ENCODE measurements around the gene ERCC6L2.

ERCC6L2 gene

GRCh38 chr9:95993337-95993736 lies 117.8 kb downstream of the ERCC6L2 start:
- no peak overlapping the region for H3K4me3 ChIP-seq (ENCODE audit: low read depth, low read length)
- no peak for DNase-seq (ENCODE audit: low read depth)
- TF ChIP-seq, protein P1, sequence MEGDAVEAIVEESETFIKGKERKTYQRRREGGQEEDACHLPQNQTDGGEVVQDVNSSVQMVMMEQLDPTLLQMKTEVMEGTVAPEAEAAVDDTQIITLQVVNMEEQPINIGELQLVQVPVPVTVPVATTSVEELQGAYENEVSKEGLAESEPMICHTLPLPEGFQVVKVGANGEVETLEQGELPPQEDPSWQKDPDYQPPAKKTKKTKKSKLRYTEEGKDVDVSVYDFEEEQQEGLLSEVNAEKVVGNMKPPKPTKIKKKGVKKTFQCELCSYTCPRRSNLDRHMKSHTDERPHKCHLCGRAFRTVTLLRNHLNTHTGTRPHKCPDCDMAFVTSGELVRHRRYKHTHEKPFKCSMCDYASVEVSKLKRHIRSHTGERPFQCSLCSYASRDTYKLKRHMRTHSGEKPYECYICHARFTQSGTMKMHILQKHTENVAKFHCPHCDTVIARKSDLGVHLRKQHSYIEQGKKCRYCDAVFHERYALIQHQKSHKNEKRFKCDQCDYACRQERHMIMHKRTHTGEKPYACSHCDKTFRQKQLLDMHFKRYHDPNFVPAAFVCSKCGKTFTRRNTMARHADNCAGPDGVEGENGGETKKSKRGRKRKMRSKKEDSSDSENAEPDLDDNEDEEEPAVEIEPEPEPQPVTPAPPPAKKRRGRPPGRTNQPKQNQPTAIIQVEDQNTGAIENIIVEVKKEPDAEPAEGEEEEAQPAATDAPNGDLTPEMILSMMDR (conservative IDR thresholded peaks at IDR 0.05; ENCODE audit: low read depth, low read length): no peak

- TF ChIP-seq, protein P1 (conservative IDR thresholded peaks at IDR 0.05; ENCODE audit: low read depth, low read length): no peak
- DNase-seq (ENCODE audit: low read depth): no peak
- H3K4me3 ChIP-seq (ENCODE audit: low read depth, low read length): no peak overlapping the region
Measured at GRCh38 chr9:95999390-95999789, 123.9 kb downstream of the ERCC6L2 start.

DNA sequence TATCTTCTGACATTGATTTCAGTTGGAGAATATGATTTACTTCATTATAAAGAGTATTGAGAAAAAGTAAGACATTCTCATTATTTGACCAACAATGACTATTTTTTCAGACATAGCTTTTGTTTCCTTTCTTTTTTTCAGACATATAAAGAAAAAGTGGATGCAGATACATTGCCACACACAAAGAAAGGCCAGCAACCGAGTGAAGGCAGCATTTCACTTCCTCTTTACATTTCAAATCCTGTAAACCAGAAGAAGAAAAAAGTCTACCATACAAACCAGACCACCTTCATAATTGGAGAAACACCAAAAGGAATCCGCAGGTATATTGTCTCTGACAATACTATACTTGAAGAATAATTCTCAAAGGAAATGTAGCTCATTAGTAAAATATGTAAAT lies 128.9 kb downstream of the ERCC6L2 start:
- DNase-seq (ENCODE audit: low read depth): no peak
- TF ChIP-seq, protein P1 (conservative IDR thresholded peaks at IDR 0.05; ENCODE audit: low read depth, low read length): no peak
- H3K4me3 ChIP-seq (ENCODE audit: low read depth, low read length): no peak overlapping the region

GRCh38 chr9:96006296-96006879 lies 130.9 kb downstream of the ERCC6L2 start:
- DNase-seq (ENCODE audit: low read depth): no peak
- TF ChIP-seq, protein P1 (conservative IDR thresholded peaks at IDR 0.05; ENCODE audit: low read depth, low read length): no peak
- no peak overlapping the region for H3K4me3 ChIP-seq (ENCODE audit: low read depth, low read length)

- no peak overlapping the region for H3K4me3 ChIP-seq (ENCODE audit: low read depth, low read length)
- DNase-seq (ENCODE audit: low read depth): peak; percentile 15
- TF ChIP-seq, protein P1 (conservative IDR thresholded peaks at IDR 0.05; ENCODE audit: low read depth, low read length): no peak
Measured at GRCh38 chr9:96006961-96007360, 131.5 kb downstream of the ERCC6L2 start.

DNA sequence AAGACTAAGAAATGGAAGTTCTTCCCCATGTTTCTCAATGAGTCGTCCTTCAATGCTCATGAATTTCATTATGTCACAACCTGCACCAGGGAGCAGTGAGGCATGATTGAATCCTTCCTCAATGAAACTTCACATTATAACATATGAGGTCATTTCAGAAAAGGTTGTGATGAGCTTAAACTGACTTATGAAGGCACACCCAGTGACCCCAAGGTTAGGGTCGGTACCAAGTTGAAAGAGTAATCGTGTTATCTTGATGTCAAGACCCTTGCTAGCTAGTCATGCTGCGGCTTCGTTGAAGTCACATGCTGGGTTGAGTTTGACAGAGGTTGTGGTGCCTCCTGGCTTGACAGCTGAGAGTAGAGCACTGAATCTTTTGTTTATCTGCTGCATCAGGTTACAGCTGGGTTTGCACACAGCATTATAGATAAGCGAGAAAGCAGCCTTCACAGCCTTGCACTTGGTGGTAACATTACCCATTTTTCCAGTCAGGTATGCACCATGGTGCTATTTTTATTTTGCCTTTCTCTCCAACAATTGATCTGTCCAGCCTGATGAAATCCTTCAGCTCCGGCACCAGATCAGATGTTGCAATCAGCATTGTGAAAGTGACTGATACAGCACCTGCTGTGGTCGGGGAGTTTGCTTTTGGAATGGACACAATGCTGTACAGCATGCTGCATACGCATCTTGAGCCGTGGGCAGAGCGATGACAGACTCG lies 133.2 kb downstream of the ERCC6L2 start:
- no peak overlapping the region for H3K4me3 ChIP-seq (ENCODE audit: low read depth, low read length)
- DNase-seq (ENCODE audit: low read depth): peak; percentile 49
- TF ChIP-seq, protein P1 (conservative IDR thresholded peaks at IDR 0.05; ENCODE audit: low read depth, low read length): peak; percentile 5

GRCh38 chr9:96009223-96009602 lies 133.7 kb downstream of the ERCC6L2 start:
- TF ChIP-seq, protein P1 (conservative IDR thresholded peaks at IDR 0.05; ENCODE audit: low read depth, low read length): no peak
- DNase-seq (ENCODE audit: low read depth): no peak
- no peak overlapping the region for H3K4me3 ChIP-seq (ENCODE audit: low read depth, low read length)

Data from choroid plexus epithelial cell (primary cell).